ENCODE data around the gene B3GAT2.

The B3GAT2 gene, protein sequence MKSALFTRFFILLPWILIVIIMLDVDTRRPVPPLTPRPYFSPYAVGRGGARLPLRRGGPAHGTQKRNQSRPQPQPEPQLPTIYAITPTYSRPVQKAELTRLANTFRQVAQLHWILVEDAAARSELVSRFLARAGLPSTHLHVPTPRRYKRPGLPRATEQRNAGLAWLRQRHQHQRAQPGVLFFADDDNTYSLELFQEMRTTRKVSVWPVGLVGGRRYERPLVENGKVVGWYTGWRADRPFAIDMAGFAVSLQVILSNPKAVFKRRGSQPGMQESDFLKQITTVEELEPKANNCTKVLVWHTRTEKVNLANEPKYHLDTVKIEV

GRCh38 chr6:70956451-70957283 lies at the start of gene B3GAT2:
B3GAT2 (minus strand) TSS chr6:70957060; CDS start chr6:70956429, 631 bp downstream.
- TF ChIP-seq CTCF (IDR thresholded peaks at IDR 0.05; ENCODE audit: insufficient read depth, low read depth, low read length, missing control alignments): no peak
- peak within 1 kb of the TSS; percentile 30 for H3K4me3 ChIP-seq (ENCODE audit: low read length)
- peak; percentile 21 for DNase-seq (ENCODE audit: low read depth)

- no peak for TF ChIP-seq CTCF (IDR thresholded peaks at IDR 0.05; ENCODE audit: insufficient read depth, low read depth, low read length, missing control alignments)
- DNase-seq (ENCODE audit: low read depth): no peak
- no peak overlapping the region for H3K4me3 ChIP-seq (ENCODE audit: low read length)
Observed at GRCh38 chr6:70998148-70998547, 41.3 kb upstream of the B3GAT2 start.

- DNase-seq (ENCODE audit: low read depth): no peak
- no peak overlapping the region for H3K4me3 ChIP-seq (ENCODE audit: low read length)
- TF ChIP-seq CTCF (IDR thresholded peaks at IDR 0.05; ENCODE audit: insufficient read depth, low read depth, low read length, missing control alignments): no peak
Observed at GRCh38 chr6:70997379-70997778, 40.5 kb upstream of the B3GAT2 start.

DNA sequence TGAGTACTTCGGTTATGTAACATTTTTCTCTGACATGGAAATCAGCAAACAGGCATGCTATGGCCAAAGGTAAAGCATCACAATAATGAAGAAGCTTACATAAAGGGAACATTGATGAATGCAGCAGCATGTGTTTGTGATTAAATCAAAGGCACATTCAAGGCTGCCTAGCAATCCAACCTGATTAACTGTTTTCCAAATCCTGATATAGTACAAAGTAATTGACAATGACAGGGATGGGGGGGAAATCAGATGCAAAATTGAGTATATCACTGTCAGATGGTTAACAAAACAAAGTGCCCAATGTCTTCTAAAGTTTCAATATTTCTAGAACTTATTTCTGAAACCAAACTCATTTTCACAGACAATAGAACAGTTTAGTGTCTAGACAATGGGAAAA lies 39.2 kb upstream of the B3GAT2 start:
- no peak for DNase-seq (ENCODE audit: low read depth)

DNA sequence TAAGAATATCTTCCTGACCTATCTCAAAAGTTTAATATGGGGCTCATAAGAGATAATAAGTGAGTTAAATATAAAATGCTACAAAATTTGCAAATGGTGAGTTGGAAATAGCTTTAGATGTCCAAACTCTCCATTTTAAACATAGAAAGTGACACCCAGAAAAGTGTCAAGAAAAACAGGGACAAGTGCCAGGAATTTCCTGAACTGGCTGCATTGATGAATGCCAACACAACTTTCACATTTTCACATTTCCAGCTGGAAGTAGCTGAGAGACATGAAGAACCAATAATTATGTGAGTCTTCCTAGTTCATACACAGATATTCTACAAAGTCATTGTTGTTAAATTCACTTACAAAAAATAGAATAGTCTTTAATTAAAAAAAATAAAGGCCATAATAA lies 38.6 kb upstream of the B3GAT2 start:
- no peak for DNase-seq (ENCODE audit: low read depth)
- TF ChIP-seq CTCF (IDR thresholded peaks at IDR 0.05; ENCODE audit: insufficient read depth, low read depth, low read length, missing control alignments): no peak

More for the DNA sequence above, 39.2 kb upstream of the B3GAT2 start:
- no peak overlapping the region for H3K4me3 ChIP-seq (ENCODE audit: low read length)
- TF ChIP-seq CTCF (IDR thresholded peaks at IDR 0.05; ENCODE audit: insufficient read depth, low read depth, low read length, missing control alignments): no peak

DNA sequence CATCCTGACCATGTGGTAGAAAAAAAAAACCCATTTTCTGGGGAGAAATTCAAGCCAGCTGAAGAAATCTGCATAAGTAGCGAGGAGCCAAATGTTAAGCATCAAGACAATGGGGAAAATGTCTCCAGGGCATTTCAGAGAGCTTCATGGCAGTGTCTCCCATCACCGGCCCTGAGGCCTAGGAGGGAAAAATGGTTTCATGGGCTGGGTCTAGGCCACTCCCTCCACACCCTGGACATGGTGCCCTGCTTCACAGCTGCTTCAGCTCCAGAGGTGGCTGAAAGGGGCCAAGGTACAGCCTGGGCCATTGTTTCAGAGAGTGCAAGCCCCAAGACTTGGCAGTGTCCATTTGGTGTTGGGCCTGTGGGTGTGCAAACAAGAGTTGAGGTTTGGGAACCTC lies 34.4 kb upstream of the B3GAT2 start:
- no peak for DNase-seq (ENCODE audit: low read depth)
- no peak for TF ChIP-seq CTCF (IDR thresholded peaks at IDR 0.05; ENCODE audit: insufficient read depth, low read depth, low read length, missing control alignments)
- no peak overlapping the region for H3K4me3 ChIP-seq (ENCODE audit: low read length)

More for the DNA sequence above, 38.6 kb upstream of the B3GAT2 start:
- H3K4me3 ChIP-seq (ENCODE audit: low read length): no peak overlapping the region
